ENCODE results near the gene RUNDC3A.

RUNDC3A gene

DNA sequence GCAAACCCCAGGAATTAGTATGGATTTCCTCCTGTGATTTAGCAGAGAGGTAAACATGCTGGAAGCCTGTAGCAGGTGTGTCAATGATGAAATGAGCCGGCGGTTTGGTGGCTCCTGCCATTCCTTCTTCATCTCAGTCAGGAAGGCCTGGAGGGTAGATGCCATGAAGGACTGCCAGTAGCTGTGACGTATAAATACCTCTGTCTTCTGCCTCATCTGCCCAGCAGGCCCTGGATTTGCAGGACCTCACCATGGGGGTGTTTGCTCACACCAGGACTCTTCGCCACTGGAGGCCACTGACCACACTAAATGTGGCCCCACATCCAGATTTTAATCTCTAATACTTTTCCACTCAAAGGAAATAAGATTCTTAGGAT is 24.4 kb upstream of the RUNDC3A start:
- DNase-seq (ENCODE audit: extremely low read depth, low read depth) = no peak

DNA sequence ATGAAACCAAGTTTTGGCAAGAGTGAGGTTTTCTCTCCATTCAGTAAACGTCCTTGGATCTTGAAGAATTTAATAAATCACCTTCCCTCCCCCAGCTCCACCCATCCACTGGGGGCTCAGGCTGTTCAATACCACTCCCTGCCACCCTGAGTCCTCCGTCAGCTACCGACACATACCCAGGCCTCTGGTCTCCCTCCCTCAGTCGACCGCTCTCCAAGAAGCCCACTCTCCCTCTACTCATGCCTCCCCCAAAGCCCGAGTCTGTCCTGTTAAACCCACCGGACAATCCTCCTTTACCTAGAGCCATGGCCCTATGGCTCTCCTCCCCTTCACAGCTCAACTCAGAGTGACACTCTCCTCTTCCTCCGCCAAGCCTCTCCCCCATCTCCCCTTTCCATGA is 20.8 kb upstream of the RUNDC3A start:
- TF ChIP-seq, protein P1, sequence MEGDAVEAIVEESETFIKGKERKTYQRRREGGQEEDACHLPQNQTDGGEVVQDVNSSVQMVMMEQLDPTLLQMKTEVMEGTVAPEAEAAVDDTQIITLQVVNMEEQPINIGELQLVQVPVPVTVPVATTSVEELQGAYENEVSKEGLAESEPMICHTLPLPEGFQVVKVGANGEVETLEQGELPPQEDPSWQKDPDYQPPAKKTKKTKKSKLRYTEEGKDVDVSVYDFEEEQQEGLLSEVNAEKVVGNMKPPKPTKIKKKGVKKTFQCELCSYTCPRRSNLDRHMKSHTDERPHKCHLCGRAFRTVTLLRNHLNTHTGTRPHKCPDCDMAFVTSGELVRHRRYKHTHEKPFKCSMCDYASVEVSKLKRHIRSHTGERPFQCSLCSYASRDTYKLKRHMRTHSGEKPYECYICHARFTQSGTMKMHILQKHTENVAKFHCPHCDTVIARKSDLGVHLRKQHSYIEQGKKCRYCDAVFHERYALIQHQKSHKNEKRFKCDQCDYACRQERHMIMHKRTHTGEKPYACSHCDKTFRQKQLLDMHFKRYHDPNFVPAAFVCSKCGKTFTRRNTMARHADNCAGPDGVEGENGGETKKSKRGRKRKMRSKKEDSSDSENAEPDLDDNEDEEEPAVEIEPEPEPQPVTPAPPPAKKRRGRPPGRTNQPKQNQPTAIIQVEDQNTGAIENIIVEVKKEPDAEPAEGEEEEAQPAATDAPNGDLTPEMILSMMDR (IDR thresholded peaks at IDR 0.05; ENCODE audit: low read depth, low read length) = no peak
- DNase-seq (ENCODE audit: extremely low read depth, low read depth) = no peak

More for the DNA sequence above, 24.4 kb upstream of the RUNDC3A start:
- TF ChIP-seq, protein P1 (IDR thresholded peaks at IDR 0.05; ENCODE audit: low read depth, low read length) = no peak

DNA sequence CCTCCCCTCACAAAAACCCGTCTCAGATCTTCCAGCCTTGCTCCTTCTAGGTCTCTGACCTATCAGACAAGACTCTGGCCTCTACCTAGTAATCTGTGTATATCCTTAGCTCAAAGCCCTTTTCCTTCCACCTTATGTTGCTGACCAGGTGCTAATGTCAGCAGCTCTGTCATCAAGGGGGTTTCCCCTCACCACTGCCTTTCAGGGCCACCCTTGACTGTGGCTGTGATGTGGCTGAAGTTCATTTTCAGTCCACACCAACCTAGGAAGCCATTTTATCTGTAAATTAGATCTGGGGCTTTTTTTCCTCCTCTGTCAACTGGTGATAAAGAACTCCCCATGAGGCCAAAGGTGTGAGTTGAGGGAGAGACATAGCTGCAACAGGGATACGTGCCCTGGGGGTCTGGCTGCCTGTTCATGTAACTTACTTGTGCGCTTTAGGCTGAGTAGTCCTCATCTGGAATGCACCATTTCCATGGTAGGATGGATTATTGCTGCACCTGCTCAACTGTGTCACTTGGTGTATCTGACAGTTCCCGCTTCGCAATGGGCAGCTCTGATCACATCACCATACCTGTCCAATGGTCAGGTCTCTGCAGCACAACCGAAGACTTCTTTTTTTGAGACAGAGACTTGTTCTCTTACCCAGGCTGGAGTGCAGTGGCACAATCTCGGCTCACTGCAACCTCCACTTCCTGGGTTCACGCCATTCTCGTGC is 14.7 kb upstream of the RUNDC3A start:
- DNase-seq (ENCODE audit: extremely low read depth, low read depth) = no peak
- TF ChIP-seq, protein P1 (IDR thresholded peaks at IDR 0.05; ENCODE audit: low read depth, low read length) = no peak

DNA sequence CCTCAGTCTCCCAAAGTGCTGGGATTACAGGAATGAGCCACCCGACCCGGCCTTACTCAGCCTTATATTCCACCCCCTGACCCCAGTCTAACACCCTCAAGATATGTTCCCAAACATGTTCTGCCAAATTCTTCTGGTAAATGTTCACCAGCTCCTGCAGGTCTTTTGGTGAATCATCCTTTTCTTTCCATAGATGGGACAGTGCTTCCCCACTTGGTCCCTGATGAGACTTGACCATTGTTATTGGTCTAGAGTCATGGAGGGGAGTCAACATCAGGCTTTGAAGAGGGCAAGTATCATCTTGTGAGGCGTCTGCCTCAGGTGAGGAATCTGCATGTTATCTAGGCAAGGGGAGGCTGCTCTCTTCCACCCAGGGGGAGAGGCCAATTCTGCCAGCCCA is 10.4 kb upstream of the RUNDC3A start:
- TF ChIP-seq, protein P1 (IDR thresholded peaks at IDR 0.05; ENCODE audit: low read depth, low read length) = no peak
- no peak for DNase-seq (ENCODE audit: extremely low read depth, low read depth)

DNA sequence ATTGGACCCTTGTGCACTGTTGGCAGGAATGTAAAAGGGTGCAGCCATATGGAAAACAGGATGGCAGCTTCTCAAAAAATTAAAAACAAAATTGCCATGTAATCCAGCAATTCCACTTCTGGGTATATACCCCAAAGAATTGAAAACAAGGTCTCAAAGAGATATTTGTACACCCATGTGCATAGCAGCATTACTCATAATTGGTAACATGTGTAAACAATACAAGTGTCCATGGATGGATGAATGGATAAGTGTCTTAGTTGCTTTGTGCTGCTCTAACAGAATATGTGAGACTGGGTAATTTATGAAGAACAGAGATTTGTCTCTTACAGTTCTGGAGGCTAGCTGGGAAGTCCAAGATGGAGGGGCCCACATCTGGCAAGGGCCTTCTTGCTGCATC is 3.8 kb upstream of the RUNDC3A start:
- TF ChIP-seq, protein P1 (IDR thresholded peaks at IDR 0.05; ENCODE audit: low read depth, low read length) = no peak
- no peak for DNase-seq (ENCODE audit: extremely low read depth, low read depth)

DNA sequence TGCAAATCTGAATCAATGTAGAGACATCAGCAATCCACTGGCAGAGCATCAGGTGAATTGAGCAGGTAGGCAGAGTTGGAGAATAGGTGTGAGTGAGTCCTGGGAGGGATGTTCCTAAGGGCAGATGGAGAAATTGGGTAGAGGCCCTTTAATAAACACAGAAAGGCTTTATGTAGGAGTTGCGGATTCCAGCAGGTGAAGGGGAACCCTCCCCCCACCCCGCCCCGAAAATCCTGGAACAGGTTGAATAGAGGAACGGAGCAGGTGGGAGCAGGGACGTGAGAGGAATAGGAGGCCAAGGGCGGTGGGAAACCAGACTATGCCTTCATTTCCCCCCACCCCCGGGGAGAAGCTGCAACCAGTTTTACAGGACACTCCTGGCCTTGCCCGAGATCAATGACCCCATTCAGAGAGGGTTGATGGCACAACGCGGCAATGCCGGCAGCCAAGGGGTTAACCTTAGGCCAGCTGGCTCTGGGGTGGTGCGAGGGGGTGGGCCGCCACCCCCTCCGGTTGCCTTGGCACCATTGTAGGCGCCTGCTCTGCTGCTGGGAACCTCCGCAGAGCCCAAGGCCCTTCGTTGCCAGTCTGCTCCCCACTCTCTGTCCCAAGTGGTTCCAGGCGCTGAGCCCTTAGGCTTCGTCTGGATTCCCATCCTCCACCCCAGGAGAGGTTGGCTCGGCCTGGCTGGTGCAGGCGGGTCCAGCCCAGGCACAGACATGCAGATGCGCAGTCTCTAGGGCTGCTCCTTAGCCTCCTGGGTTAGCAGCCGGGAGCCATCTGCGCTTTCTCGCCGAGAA is 814 bp upstream of the RUNDC3A start:
- DNase-seq (ENCODE audit: extremely low read depth, low read depth) = no peak
- TF ChIP-seq, protein P1 (IDR thresholded peaks at IDR 0.05; ENCODE audit: low read depth, low read length) = no peak

DNA sequence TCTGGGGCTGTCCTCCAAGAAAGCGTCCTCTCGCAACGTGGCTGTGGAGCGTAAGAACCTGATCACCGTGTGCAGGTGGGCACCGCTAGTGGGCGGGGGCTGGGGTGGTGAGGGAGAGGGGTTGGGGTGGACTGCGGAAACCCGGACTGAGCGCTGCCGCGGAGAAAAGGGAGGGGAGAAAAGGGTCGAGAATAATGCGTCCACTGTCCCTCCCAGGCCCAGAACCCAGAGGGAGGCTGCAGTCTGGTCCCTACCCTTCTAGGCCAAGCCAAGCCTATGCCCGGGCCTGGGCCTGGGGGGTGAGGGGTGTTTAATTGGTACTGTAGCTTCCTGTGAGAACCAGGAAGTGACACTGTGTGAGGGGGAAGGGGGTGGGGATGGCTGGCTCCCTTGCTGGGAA is 464 bp downstream of the RUNDC3A start:
- TF ChIP-seq, protein P1 (IDR thresholded peaks at IDR 0.05; ENCODE audit: low read depth, low read length) = no peak
- DNase-seq (ENCODE audit: extremely low read depth, low read depth) = no peak
